Esophagus squamous epithelium (tissue), 4 donors: ENCODE data around the gene LCE1D.

Source experiments
- CTCF ChIP-seq, 6 experiments: fragments of 450-650 bp in 4 of 6; fragments of 200-600 bp in 2 of 6; sonication (generic) in 2 of 6; IDR thresholded peaks; one replicate each; pipeline ENCODE4 v1.5.1; 2016 to 2019; ENCODE audit warnings: antibody characterized with exemption in 6 of 6, mild to moderate bottlenecking in 4 of 6, moderate library complexity in 4 of 6
- POLR2A ChIP-seq, 4 donors: fragments of 450-650 bp; IDR thresholded peaks; one replicate each; pipeline ENCODE4 v1.6.1; 2017; ENCODE audit warnings: antibody characterized with exemption in 4 of 4, mild to moderate bottlenecking in 4 of 4, moderate library complexity in 3 of 4

GRCh38 chr1:152770411-152770810, 26.1 kb upstream of the LCE1D start:
- no peak for TF ChIP-seq POLR2A (IDR thresholded peaks at IDR 0.05)
- TF ChIP-seq CTCF (IDR thresholded peaks at IDR 0.05): no peak
